Breast epithelium (tissue), 4 donors: ENCODE results near the gene NIT2. TPM values are rescaled to one million over a fixed set of nuclear protein-coding genes. Genes with fewer than 3 reads are reported as not detected.

Experiments used
- DNase-seq, 2 donors: peaks; one replicate each; pipeline ENCODE4 v3.0.0-alpha.2; 2019; ENCODE audit warnings: low spot score in 2 of 2
- H3K27ac ChIP-seq, 2 donors: fragments of 200-600 bp; sonication (generic) in 1 of 2; one replicate each; pipeline ENCODE4 v1.5.1; 2016 to 2019; ENCODE audit warnings: mild to moderate bottlenecking in 1 of 2
- H3K27me3 ChIP-seq, 2 donors: fragments of 200-600 bp; sonication (generic) in 1 of 2; one replicate each; pipeline versions ENCODE4 v1.5.1 to v1.6.0; 2017 to 2019; ENCODE audit warnings: control low read depth in 1 of 2, mild to moderate bottlenecking in 1 of 2
- H3K36me3 ChIP-seq: fragments of 200-600 bp; one replicate; pipeline ENCODE4 v1.5.1; 2019
- H3K4me1 ChIP-seq, 2 donors: fragments of 200-600 bp; sonication (generic); one replicate each; pipeline ENCODE4 v1.5.1; 2016 to 2019; ENCODE audit warnings: control low read depth in 1 of 2
- H3K4me3 ChIP-seq, 3 donors: fragments of 200-600 bp; sonication (generic); 1 replicate in 2 of 3; 2 replicates in 1 of 3; pipeline ENCODE4 v1.5.1; 2016 to 2019; ENCODE audit warnings: mild to moderate bottlenecking in 3 of 3, moderate library complexity in 2 of 3
- H3K9me3 ChIP-seq, 2 donors: fragments of 200-600 bp; sonication (generic) in 1 of 2; one replicate each; pipeline ENCODE4 v1.5.1; 2016 to 2019; ENCODE audit warnings: control low read depth in 1 of 2
- CTCF ChIP-seq, 3 donors: fragments of 450-650 bp; IDR thresholded peaks; one replicate each; pipeline ENCODE4 v1.5.1; 2016 to 2017; ENCODE audit warnings: antibody characterized with exemption in 3 of 3, mild to moderate bottlenecking in 3 of 3, moderate library complexity in 3 of 3
- POLR2A ChIP-seq: fragments of 450-650 bp; IDR thresholded peaks from one replicate; pipeline ENCODE4 v1.6.1; 2016; ENCODE audit warnings: antibody characterized with exemption, mild to moderate bottlenecking, moderate library complexity
- POLR2AphosphoS5 ChIP-seq, 3 donors: sonication (generic); formaldehyde crosslinking; IDR thresholded peaks; one replicate each; pipeline ENCODE4 v1.6.1; 2017; ENCODE audit warnings: antibody characterized with exemption in 3 of 3
- intact Hi-C: fragments of 100-400 bp; cut with DNase I; formaldehyde crosslinking; loops from one replicate; pipeline ENCODE4 v1.15.1; 2023; ENCODE audit warnings: low total_unique reads
- total RNA-seq, 3 donors: library from RNA; depleted of rRNA; stranded (reverse); fragments of >200 nt; gene quantifications; one replicate each; pipeline ENCODE4 v1.1.0, GENCODE V29; 2016

NIT2 gene
- total RNA-seq, 3 donors from 2014 or later, result 42.1 to 66.9 (median 43.3) TPM

GRCh38 chr3:100297784-100298183, 36.8 kb upstream of the NIT2 start:
- Histone ChIP-seq H3K4me3 (no peak overlapping the region), H3K36me3 (peaks cover 5% of the 10 kb centered on the region), H3K27ac (no peak overlapping the region), H3K27me3 (no peaks in the 10 kb centered on the region), H3K9me3 (no peaks in the 10 kb centered on the region), H3K4me1 (no peaks in the 10 kb centered on the region)
- intact Hi-C loops, result no loop called here
- no peak for TF ChIP-seq POLR2A
- no peak for TF ChIP-seq CTCF (IDR thresholded peaks at IDR 0.05)
- TF ChIP-seq POLR2AphosphoS5 (IDR thresholded peaks at IDR 0.05), result no peak
- no peak for DNase-seq

GRCh38 chr3:100299016-100299415, 35.5 kb upstream of the NIT2 start:
- TF ChIP-seq CTCF (IDR thresholded peaks at IDR 0.05) (no peak), POLR2AphosphoS5 (IDR thresholded peaks at IDR 0.05) (no peak), POLR2A (no peak)
- intact Hi-C loops, result no loop called here
- no peaks in the 10 kb centered on the region for H3K4me1 ChIP-seq
- H3K36me3 ChIP-seq, result peaks cover 5% of the 10 kb centered on the region
- DNase-seq, result no peak
- no peaks in the 10 kb centered on the region for H3K9me3 ChIP-seq
- H3K27ac ChIP-seq, result no peak overlapping the region
- no peaks in the 10 kb centered on the region for H3K27me3 ChIP-seq
- H3K4me3 ChIP-seq, result no peak overlapping the region

- H3K27ac ChIP-seq, result no peak overlapping the region
- no peaks in the 10 kb centered on the region for H3K27me3 ChIP-seq
- intact Hi-C loops, result no loop called here
- H3K4me1 ChIP-seq, result no peaks in the 10 kb centered on the region
- DNase-seq, result no peak
- no peaks in the 10 kb centered on the region for H3K9me3 ChIP-seq
- TF ChIP-seq POLR2AphosphoS5 (IDR thresholded peaks at IDR 0.05) (no peak), CTCF (IDR thresholded peaks at IDR 0.05) (no peak), POLR2A (no peak)
- H3K36me3 ChIP-seq, result peaks cover 5% of the 10 kb centered on the region
- H3K4me3 ChIP-seq, result no peak overlapping the region
Measured at GRCh38 chr3:100306695-100307094, 27.9 kb upstream of the NIT2 start.

GRCh38 chr3:100310355-100310965, 24.1 kb upstream of the NIT2 start:
- Histone ChIP-seq H3K27me3 (no peaks in the 10 kb centered on the region), H3K27ac (no peak overlapping the region), H3K9me3 (no peaks in the 10 kb centered on the region), H3K36me3 (no peaks in the 10 kb centered on the region), H3K4me1 (no peaks in the 10 kb centered on the region), H3K4me3 (no peak overlapping the region)
- no peak for TF ChIP-seq CTCF (IDR thresholded peaks at IDR 0.05)
- TF ChIP-seq POLR2AphosphoS5 (IDR thresholded peaks at IDR 0.05), result no peak
- TF ChIP-seq POLR2A, result no peak
- intact Hi-C loops, result no loop called here
- DNase-seq, result no peak

- intact Hi-C loops, result no loop called here
- Histone ChIP-seq H3K36me3 (no peaks in the 10 kb centered on the region), H3K27ac (no peak overlapping the region), H3K9me3 (no peaks in the 10 kb centered on the region), H3K4me1 (no peaks in the 10 kb centered on the region), H3K27me3 (no peaks in the 10 kb centered on the region), H3K4me3 (no peak overlapping the region)
- TF ChIP-seq POLR2AphosphoS5 (IDR thresholded peaks at IDR 0.05) (no peak), CTCF (IDR thresholded peaks at IDR 0.05) (no peak), POLR2A (no peak)
- no peak for DNase-seq
Measured at GRCh38 chr3:100311011-100311410, 23.5 kb upstream of the NIT2 start.
